Hindlimb muscle (tissue), 1 donor: ENCODE data around the gene IMPDH1. TPM values are rescaled to one million over a fixed set of nuclear protein-coding genes. Genes with fewer than 3 reads are reported as not detected.
"Not testable (repeated sequence)": the region's sequence is repeated elsewhere in the genome, so short reads cannot be mapped to it uniquely, and the experiment has no call there.

ENCODE experiments used
- DNase-seq: peaks from one replicate; pipeline ENCODE4 v3.0.0-alpha.2; 2013
- polyA plus RNA-seq: library from polyadenylated mRNA; unstranded; fragments of 120-200 nt; gene quantifications from one replicate; pipeline ENCODE4 v1.2.1, GENCODE V29; 2013; ENCODE audit not compliant: insufficient read length

The IMPDH1 gene
- 23.2 TPM for polyA plus RNA-seq

DNA sequence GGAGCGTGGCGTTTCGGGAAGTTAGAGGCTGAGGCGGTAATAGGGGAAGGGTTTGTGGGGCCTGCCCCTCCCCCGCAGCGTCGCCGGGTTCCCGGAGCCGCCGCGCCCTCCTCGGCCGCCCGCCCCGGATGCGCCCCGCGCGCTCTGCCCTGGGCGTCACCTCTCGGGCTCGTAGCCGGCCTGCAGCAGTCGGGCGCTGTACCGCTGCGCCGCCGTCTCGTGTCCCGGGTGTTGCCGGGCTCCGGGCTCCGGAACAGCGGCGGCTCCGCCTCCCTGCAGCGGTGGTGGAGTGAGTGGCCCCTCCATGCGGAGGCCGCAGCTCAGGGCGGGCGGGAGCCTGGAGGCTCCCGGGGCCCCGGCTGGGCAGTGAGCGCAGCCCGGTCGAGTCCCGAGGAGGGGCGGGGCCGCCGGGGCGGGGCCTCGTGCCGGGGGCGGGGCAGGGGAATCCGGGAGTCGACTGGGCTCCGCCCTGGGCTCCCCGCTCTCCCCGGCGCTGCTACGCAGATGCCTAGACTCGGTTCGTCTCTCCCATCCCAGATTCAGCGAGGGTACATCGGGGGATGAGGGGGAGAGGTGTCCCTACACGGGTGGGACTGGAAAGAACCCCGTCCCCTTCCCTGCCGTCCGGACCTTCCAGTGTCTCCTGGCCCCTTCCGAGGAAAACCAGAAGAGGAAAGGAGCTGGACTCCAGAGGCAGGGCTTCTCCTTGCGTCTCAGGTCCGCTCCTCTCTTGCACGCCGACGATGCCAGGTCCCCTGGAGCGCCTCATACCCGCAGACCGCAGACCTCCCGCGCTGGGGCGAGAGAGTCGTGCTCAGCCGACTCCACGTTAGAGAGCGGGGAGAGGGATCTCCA, at the start of gene IMPDH1:
Gene IMPDH1, minus strand, starts transcription at position 387 of the 855 bp plus-strand sequence. Its CDS starts 81 bp downstream, at position 306.
- DNase-seq = peak; percentile 74

DNA sequence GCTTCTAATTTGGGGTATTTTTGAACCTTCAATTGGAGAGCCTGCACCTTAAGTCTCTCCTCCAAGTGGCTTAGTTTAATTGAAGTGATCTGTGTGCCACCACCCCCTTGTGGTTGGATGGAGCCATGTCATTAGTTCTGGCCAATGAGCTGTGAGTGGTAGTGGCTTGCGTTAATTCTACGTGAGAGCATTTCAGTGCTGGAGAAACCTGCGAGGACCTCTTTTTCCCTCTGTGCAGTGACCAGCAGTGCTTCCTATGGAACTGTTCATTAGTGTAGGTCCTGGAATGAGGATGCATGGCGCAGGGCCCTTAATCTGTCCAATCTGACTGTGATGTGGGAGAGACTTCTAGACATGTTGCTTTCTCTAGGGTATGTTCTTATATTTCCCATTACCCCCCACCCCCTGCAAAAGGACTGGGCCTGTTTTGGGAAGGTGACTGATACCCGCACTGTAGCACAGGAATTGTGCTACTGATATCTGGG, 49.7 kb upstream of the IMPDH1 start:
- DNase-seq = peak; percentile 34

DNA sequence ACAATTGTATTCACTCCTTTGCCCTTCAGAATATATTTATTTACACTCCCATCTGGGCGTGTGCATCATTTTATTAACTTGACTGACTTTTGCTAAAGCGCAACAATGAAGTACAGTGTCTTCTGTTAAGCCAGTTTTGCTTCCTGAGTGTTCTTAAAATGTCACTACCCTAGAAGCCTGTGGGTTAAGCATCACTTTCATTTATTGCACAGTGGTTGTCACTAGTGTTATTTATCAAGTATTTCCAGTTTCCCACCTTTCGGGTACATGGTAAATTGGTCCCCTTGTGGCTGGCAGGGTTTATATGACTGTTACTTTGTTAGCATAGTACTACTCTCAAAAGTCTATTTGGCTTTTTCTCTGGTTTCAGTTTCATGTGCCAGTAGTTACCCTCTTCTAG, 49.2 kb upstream of the IMPDH1 start:
- no peak for DNase-seq

DNA sequence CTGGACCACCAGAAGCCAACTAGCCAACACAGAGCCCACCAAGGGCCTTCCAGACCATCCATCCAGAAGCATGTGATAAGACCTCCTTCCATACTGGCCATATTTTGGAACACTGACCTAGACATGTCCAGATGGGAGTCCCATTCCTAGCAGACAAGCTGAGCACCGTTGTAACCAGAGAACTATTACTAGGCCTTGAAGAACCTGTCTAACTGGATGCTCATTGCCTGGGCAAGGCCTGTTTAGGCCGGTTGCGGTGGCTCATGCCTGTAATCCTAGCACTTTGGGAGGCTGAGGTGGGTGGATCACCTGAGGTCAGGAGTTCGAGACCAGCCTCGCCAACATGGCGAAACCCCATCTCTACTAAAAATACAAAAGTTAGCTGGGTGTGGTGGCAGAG, 47.6 kb upstream of the IMPDH1 start:
- not testable (repeated sequence) for DNase-seq

DNA sequence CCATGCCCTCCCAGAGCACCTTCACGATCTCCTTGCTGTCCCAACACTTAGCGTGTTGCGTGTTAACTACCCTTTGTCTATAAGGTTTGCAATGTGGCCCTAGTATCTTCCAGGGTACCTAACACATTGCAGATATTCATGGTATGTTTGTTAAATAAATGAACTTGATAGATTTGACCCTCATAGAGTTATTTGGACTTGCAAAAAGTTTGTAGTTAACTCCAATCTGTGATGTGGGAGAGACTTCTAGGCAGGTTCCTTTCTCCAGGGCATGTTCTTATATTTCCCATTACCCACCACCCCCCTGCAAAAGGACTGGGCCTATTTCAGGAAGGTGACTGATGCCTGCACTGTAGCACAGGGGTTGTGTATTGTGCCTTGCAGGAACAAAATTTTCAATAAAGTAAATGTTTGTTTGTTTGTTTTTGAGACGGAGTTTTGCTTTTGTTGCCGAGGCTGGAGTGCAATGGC, 46.5 kb upstream of the IMPDH1 start:
- DNase-seq = peak; percentile 19

DNA sequence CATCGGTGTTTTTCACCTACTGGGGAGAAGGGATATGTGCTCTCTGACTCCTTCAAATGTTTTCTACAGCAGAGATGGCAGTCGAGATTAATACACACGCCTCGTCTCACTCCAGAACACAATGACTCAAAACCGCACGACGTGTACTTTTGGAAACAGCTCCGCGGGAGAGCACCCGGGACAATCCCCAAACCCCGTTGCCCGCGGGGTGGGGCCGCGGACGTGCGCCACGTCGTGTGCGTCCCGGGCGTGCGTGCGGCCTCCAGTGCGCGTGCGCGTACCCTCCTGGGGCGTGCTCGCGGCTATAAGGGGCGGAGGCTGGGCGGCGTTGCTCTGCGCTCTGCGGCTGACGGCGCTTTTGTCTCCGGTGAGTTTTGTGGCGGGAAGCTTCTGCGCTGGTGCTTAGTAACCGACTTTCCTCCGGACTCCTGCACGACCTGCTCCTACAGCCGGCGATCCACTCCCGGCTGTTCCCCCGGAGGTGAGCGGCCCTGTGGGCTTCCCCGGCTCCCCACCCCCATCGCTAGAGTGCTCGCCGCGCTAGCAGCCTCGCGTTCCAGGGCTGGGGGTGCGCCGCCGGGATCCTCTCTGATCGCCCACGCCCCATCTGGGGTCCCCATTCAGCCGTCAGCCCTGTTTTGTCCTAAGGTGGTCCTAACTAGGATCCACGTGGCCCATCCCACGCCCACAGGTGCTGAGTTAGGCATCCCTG, 45.9 kb upstream of the IMPDH1 start, which contains the start of gene HILPDA:
Gene HILPDA, plus strand, starts transcription at position 336 of the 712 bp plus-strand sequence. CDS start 1,391 bp downstream, outside the sequence.
- DNase-seq = peak; percentile 93

- no peak for DNase-seq
Observed at GRCh38 chr7:128454808-128455542, 45.2 kb upstream of the IMPDH1 start.

GRCh38 chr7:128453836-128454804, 44.3 kb upstream of the IMPDH1 start:
- DNase-seq = peak; percentile 94

GRCh38 chr7:128452552-128452951, 42.8 kb upstream of the IMPDH1 start:
- no peak for DNase-seq

GRCh38 chr7:128450913-128451312, 41.1 kb upstream of the IMPDH1 start:
- no peak for DNase-seq

GRCh38 chr7:128450409-128450808, 40.6 kb upstream of the IMPDH1 start:
- no peak for DNase-seq

- DNase-seq = no peak
Observed at GRCh38 chr7:128448751-128449302, 39.0 kb upstream of the IMPDH1 start.

- DNase-seq = no peak
Observed at GRCh38 chr7:128447941-128448564, 38.3 kb upstream of the IMPDH1 start.

DNA sequence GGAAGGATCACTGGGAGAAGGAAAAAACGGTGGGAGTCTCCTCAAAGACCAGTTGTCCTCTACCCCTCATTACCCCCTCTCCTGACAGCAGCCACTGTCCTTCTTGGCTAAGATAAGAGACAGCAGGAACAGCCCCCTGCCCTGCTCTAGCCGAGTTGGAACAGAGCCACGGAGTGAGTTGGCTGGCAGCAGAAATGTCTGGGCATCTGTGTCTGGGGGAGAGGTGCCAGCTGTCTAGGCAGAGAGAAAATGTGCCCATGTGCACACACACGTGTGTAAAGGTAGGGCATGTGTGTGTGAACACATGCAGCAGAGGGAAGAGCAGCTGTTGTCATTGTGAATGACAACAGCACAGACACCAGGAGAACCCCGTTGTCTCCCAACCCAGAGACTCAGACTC, 36.5 kb upstream of the IMPDH1 start:
- DNase-seq = no peak

DNA sequence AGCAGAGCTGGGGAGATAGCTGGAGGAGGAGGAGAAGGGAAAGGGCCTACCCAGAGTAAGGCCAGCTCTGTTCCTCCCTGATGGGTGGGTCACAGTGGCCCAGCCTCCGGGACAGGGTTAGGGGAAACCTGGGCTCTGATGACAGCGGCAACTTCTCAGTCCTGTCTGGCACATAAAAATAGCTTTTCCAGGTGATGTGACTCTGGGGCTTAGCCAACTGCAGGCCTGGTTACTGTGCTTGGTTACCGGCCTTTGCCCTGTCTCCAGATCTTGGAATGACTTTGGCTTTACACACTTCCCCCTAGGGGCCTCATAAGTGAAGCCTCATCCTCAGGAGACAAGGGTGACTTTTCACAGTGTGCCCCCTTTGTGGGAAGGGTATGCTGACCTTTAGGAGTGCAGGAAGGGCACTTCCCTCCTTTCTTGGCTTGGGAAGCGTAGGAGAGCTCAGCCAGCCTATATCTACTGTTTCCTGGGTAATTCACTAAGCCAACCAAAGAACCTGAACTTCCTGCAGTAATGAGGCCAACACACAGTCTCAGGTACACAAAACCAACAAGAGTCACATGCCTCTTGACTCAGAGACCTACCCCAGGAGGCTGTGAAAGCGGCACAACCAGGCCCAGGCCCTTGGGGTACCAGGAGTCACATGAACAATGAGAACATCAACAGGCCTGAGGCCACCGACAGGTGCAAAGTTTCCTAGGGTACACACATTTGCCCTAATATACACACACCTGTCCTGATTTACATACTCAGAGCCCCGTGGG, 34.2 kb upstream of the IMPDH1 start:
- DNase-seq = no peak

GRCh38 chr7:128442356-128442755, 32.6 kb upstream of the IMPDH1 start:
- DNase-seq = no peak

DNA sequence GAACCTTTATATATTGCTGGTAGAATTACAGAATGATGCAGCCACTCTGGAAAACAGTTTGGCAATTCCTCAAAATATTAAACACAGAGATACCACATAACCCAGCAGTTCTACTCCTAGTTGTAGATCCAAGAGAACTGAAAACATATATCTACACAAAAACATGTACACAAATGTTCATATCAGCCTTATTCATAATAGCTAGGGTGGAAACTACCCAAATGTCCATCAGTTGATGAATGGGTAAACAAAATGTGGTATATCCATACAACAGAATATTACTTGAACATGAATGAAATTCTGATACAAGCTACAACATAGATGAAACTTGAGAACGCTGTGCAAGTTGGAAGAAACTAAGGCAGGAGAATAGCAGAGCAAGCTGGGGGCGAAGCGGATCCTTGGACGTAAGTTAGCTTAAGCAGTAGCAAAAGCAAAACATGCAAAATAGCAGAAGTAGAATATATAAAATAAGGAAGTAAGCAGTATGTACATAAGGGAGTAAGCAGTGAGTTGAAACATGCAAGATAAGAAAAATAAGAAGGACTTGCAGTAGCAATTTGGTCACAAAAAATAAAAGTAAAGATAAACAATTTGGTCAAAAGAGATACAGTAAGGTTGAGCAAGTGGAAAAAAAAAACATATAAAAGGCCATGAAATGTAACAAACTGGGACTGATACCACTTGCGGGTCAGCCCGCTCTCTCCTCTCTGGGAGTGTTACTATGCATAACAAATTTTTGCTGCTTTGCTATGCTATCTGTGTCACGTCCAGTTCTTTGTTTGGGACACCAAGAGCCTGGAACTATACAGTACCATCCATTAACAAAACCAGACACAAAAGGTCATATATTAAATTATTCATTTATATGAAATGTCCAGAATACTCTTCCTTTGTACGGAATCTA, 27.9 kb upstream of the IMPDH1 start:
- DNase-seq = no peak

GRCh38 chr7:128435327-128435686, 25.5 kb upstream of the IMPDH1 start:
- DNase-seq = no peak
